CD14-positive monocyte (primary cell): ENCODE data around the gene WWC2. TPM values are rescaled to one million over a fixed set of nuclear protein-coding genes. Genes with fewer than 3 reads are reported as not detected.

Experiments
- DNase-seq, 3 donors: peaks; one replicate each; pipeline ENCODE4 v3.0.0-alpha.2; 2011 to 2022
- H2AFZ ChIP-seq: 2 replicates; pipeline ENCODE4 v1.6.0; 2012; ENCODE audit warnings: mild to moderate bottlenecking, low read depth, low read length, inconsistent platforms; ENCODE audit not compliant: insufficient read depth, poor library complexity, severe bottlenecking
- H3K27ac ChIP-seq, 2 donors: 1 replicate in 1 of 2; 2 replicates in 1 of 2; pipeline ENCODE4 v1.5.1; 2012 to 2013; ENCODE audit warnings: low read length in 2 of 2, control low read depth in 1 of 2, inconsistent platforms in 1 of 2, low read depth in 1 of 2, mild to moderate bottlenecking in 1 of 2
- H3K27me3 ChIP-seq, 2 donors: one replicate each; pipeline versions ENCODE4 v1.6.0 to v1.6.1; 2011 to 2013; ENCODE audit warnings: low read length in 2 of 2; ENCODE audit not compliant: control insufficient read depth in 2 of 2, insufficient read depth in 2 of 2
- H3K36me3 ChIP-seq, 2 donors: replicated peaks in 1 of 2; 1 replicate in 1 of 2; 2 replicates in 1 of 2; pipeline versions ENCODE4 v1.5.1 to v1.6.1; 2012 to 2013; ENCODE audit warnings: low read length in 2 of 2, control low read depth in 1 of 2, inconsistent platforms in 1 of 2, mild to moderate bottlenecking in 1 of 2; ENCODE audit not compliant: insufficient read depth in 2 of 2, control insufficient read depth in 1 of 2
- H3K4me1 ChIP-seq, 2 donors: 1 replicate in 1 of 2; 2 replicates in 1 of 2; pipeline versions ENCODE4 v1.5.1 to v1.6.1; 2012 to 2013; ENCODE audit warnings: low read length in 2 of 2, control low read depth in 1 of 2, inconsistent platforms in 1 of 2, mild to moderate bottlenecking in 1 of 2, moderate library complexity in 1 of 2; ENCODE audit not compliant: insufficient read depth in 2 of 2, control insufficient read depth in 1 of 2
- H3K4me2 ChIP-seq: replicated peaks from 2 replicates; pipeline ENCODE3; 2012; ENCODE audit warnings: low read length, moderate library complexity, mild to moderate bottlenecking; ENCODE audit not compliant: poor library complexity, severe bottlenecking; ENCODE audit errors: extremely low read depth
- H3K4me3 ChIP-seq, 3 experiments: fragments of 200-600 bp in 1 of 3; sonication (generic) in 1 of 3; replicated peaks in 1 of 3; 1 replicate in 2 of 3; 2 replicates in 1 of 3; pipeline ENCODE4 v1.5.1; 2011 to 2013; ENCODE audit warnings: low read length in 3 of 3, mild to moderate bottlenecking in 3 of 3, control low read depth in 2 of 3, low read depth in 2 of 3, inconsistent platforms in 1 of 3, moderate library complexity in 1 of 3
- H3K79me2 ChIP-seq: 2 replicates; pipeline ENCODE4 v1.6.0; 2012; ENCODE audit warnings: mild to moderate bottlenecking, control low read depth, inconsistent platforms, low read length, moderate library complexity; ENCODE audit not compliant: insufficient read depth
- H3K9ac ChIP-seq: 2 replicates; pipeline ENCODE4 v1.6.0; 2017; ENCODE audit warnings: low read length, mild to moderate bottlenecking; ENCODE audit not compliant: insufficient read depth, poor library complexity, severe bottlenecking
- H3K9me3 ChIP-seq, 2 donors: replicated peaks in 1 of 2; 1 replicate in 1 of 2; 2 replicates in 1 of 2; pipeline versions ENCODE4 v1.5.1 to v1.6.1; 2012 to 2013; ENCODE audit warnings: low read length in 2 of 2, control low read depth in 1 of 2; ENCODE audit not compliant: control insufficient read depth in 1 of 2, insufficient read depth in 1 of 2
- H4K20me1 ChIP-seq: 2 replicates; pipeline ENCODE4 v1.6.0; 2012; ENCODE audit warnings: mild to moderate bottlenecking, low read length, control low read depth, moderate library complexity; ENCODE audit not compliant: insufficient read depth
- H3K27ac Mint-ChIP-seq, 7 donors: one replicate each; pipeline ENCODE4 v1.8.0; 2020; ENCODE audit warnings: mild to moderate bottlenecking in 7 of 7, mixed read lengths in 7 of 7, moderate library complexity in 6 of 7, inconsistent platforms in 2 of 7
- H3K27me3 Mint-ChIP-seq, 3 donors: one replicate each; pipeline ENCODE4 v1.8.0; 2021 to 2022; ENCODE audit warnings: low read depth in 3 of 3, mild to moderate bottlenecking in 3 of 3, mixed read lengths in 3 of 3, moderate library complexity in 3 of 3, inconsistent platforms in 1 of 3
- H3K36me3 Mint-ChIP-seq, 2 donors: one replicate each; pipeline ENCODE4 v1.8.0; 2020; ENCODE audit warnings: mixed read lengths in 2 of 2, inconsistent platforms in 1 of 2, mild to moderate bottlenecking in 1 of 2
- H3K4me1 Mint-ChIP-seq: one replicate; pipeline ENCODE4 v1.8.0; 2020; ENCODE audit warnings: mild to moderate bottlenecking, mixed read lengths
- H3K4me3 Mint-ChIP-seq, 2 donors: one replicate each; pipeline ENCODE4 v1.8.0; 2020; ENCODE audit warnings: mild to moderate bottlenecking in 2 of 2, mixed read lengths in 2 of 2, moderate library complexity in 1 of 2
- H3K9me3 Mint-ChIP-seq, 7 donors: one replicate each; pipeline ENCODE4 v1.8.0; 2020 to 2022; ENCODE audit warnings: mixed read lengths in 7 of 7, mild to moderate bottlenecking in 6 of 7, moderate library complexity in 6 of 7, inconsistent platforms in 2 of 7
- WGBS: methylation state at CpG from one replicate; pipeline ENCODE4 v1.1.5; 2013; ENCODE audit warnings: missing lambda C conversion rate; ENCODE audit not compliant: insufficient coverage; 5-methylcytosine and 5-hydroxymethylcytosine counted together
- intact Hi-C, 2 donors: fragments of 100-400 bp; cut with micrococcal nuclease; formaldehyde crosslinking; loops; one replicate each; pipeline versions ENCODE4 v1.15.0 to v1.15.1; 2023
- polyA plus RNA-seq, 3 donors: library from polyadenylated mRNA; depleted of rRNA in 1 of 3; unstranded in 2 of 3; stranded (reverse) in 1 of 3; fragments of 300-500 nt in 2 of 3; fragments of >200 nt in 1 of 3; fragmentation: Illumina TruSeq in 2 of 3; gene quantifications; 1 replicate in 2 of 3; 2 replicates in 1 of 3; pipeline ENCODE4 v1.2.3, GENCODE V29; 2012 to 2021
- TF ChIP-seq, protein P1 (sequence below): fragments of 200-600 bp; IDR thresholded peaks from one replicate; pipeline ENCODE4 v1.8.0; 2022; ENCODE audit warnings: antibody characterized with exemption, mild to moderate bottlenecking

WWC2 gene
- polyA plus RNA-seq, 3 donors = 1.9 to 3.8 (median 2.9) TPM

- peaks cover 0 to 4% (median 1%) of the 10 kb centered on the region in 3 donors for H3K27me3 Mint-ChIP-seq
- no peak for DNase-seq
- no CpG with 5 or more reads among the region's 4 CpGs for WGBS
- Histone ChIP-seq H3K9me3 (no peaks in the 10 kb centered on the region), H3K36me3 (no peaks in the 10 kb centered on the region), H4K20me1 (no peaks in the 10 kb centered on the region), H3K27ac (no peak overlapping the region), H3K79me2 (no peaks in the 10 kb centered on the region), H3K4me2 (no peak overlapping the region), H2AFZ (no peak overlapping the region), H3K4me1 (peaks cover 8 to 10% of the 10 kb centered on the region in 2 donors), H3K27me3 (no peaks in the 10 kb centered on the region), H3K9ac (no peak overlapping the region), H3K4me3 (no peak overlapping the region)
- no peaks in the 10 kb centered on the region for H3K36me3 Mint-ChIP-seq
- H3K27ac Mint-ChIP-seq = no peak overlapping the region
- H3K4me1 Mint-ChIP-seq = peaks cover 13% of the 10 kb centered on the region
- no peak overlapping the region for H3K4me3 Mint-ChIP-seq
- TF ChIP-seq, protein P1, sequence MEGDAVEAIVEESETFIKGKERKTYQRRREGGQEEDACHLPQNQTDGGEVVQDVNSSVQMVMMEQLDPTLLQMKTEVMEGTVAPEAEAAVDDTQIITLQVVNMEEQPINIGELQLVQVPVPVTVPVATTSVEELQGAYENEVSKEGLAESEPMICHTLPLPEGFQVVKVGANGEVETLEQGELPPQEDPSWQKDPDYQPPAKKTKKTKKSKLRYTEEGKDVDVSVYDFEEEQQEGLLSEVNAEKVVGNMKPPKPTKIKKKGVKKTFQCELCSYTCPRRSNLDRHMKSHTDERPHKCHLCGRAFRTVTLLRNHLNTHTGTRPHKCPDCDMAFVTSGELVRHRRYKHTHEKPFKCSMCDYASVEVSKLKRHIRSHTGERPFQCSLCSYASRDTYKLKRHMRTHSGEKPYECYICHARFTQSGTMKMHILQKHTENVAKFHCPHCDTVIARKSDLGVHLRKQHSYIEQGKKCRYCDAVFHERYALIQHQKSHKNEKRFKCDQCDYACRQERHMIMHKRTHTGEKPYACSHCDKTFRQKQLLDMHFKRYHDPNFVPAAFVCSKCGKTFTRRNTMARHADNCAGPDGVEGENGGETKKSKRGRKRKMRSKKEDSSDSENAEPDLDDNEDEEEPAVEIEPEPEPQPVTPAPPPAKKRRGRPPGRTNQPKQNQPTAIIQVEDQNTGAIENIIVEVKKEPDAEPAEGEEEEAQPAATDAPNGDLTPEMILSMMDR = no peak
- intact Hi-C loops = no loop called here
- H3K9me3 Mint-ChIP-seq = no peaks in the 10 kb centered on the region
Measured at GRCh38 chr4:183183906-183184535, 85.0 kb downstream of the WWC2 start.

- TF ChIP-seq, protein P1 = no peak
Measured at GRCh38 chr4:183185018-183185417, 86.0 kb downstream of the WWC2 start.

More at GRCh38 chr4:183185018-183185417, 86.0 kb downstream of the WWC2 start:
- Mint-ChIP-seq H3K4me1 (peaks cover 19% of the 10 kb centered on the region), H3K36me3 (no peaks in the 10 kb centered on the region), H3K27me3 (peaks cover 0 to 4% (median 1%) of the 10 kb centered on the region in 3 donors), H3K27ac (no peak overlapping the region), H3K4me3 (no peak overlapping the region), H3K9me3 (no peaks in the 10 kb centered on the region)
- H4K20me1 ChIP-seq = no peaks in the 10 kb centered on the region
- DNase-seq = no peak
- intact Hi-C loops = no loop called here
- H3K79me2 ChIP-seq = no peaks in the 10 kb centered on the region
- peaks cover 8 to 10% of the 10 kb centered on the region in 2 donors for H3K4me1 ChIP-seq
- no peak overlapping the region for H2AFZ ChIP-seq
- 80% methylated on average over 1 of the region's 5 CpGs for WGBS
- no peaks in the 10 kb centered on the region for H3K36me3 ChIP-seq
- no peak overlapping the region for H3K9ac ChIP-seq
- H3K27me3 ChIP-seq = no peaks in the 10 kb centered on the region
- H3K4me3 ChIP-seq = no peak overlapping the region
- no peak overlapping the region for H3K27ac ChIP-seq
- H3K4me2 ChIP-seq = no peak overlapping the region
- H3K9me3 ChIP-seq = no peaks in the 10 kb centered on the region
